WERI-Rb-1 (cell line): ENCODE data around the gene HOXB4.

ENCODE experiments used
- DNase-seq: peaks from one replicate; pipeline ENCODE4 v3.0.0-alpha.2; 2020
- H3K27ac ChIP-seq: fragments of 250-450 bp; sonication (Bioruptor Pico); 2 replicates; pipeline ENCODE4 v1.5.1; 2020; ENCODE audit warnings: mild to moderate bottlenecking, moderate library complexity
- H3K27me3 ChIP-seq: fragments of 250-450 bp; sonication (Bioruptor Pico); 2 replicates; pipeline ENCODE4 v1.5.1; 2021; ENCODE audit warnings: mild to moderate bottlenecking, low read depth, moderate library complexity; ENCODE audit not compliant: insufficient read depth, severe bottlenecking
- H3K36me3 ChIP-seq: fragments of 250-450 bp; sonication (Bioruptor Pico); 2 replicates; pipeline ENCODE4 v1.5.1; 2020; ENCODE audit warnings: mild to moderate bottlenecking, moderate library complexity
- H3K4me3 ChIP-seq: 2 replicates; pipeline ENCODE4 v1.5.1; 2011; ENCODE audit warnings: low read depth, mild to moderate bottlenecking, control low read depth, low read length
- H3K9me3 ChIP-seq: fragments of 250-450 bp; sonication (Bioruptor Pico); 2 replicates; pipeline ENCODE4 v1.5.1; 2021; ENCODE audit warnings: mild to moderate bottlenecking, moderate library complexity; ENCODE audit not compliant: severe bottlenecking
- CTCF ChIP-seq: IDR thresholded peaks from 2 replicates; pipeline ENCODE4 v1.5.1; 2011; ENCODE audit warnings: low read depth, mild to moderate bottlenecking, control low read depth, inconsistent platforms, low read length

Gene HOXB4

DNA sequence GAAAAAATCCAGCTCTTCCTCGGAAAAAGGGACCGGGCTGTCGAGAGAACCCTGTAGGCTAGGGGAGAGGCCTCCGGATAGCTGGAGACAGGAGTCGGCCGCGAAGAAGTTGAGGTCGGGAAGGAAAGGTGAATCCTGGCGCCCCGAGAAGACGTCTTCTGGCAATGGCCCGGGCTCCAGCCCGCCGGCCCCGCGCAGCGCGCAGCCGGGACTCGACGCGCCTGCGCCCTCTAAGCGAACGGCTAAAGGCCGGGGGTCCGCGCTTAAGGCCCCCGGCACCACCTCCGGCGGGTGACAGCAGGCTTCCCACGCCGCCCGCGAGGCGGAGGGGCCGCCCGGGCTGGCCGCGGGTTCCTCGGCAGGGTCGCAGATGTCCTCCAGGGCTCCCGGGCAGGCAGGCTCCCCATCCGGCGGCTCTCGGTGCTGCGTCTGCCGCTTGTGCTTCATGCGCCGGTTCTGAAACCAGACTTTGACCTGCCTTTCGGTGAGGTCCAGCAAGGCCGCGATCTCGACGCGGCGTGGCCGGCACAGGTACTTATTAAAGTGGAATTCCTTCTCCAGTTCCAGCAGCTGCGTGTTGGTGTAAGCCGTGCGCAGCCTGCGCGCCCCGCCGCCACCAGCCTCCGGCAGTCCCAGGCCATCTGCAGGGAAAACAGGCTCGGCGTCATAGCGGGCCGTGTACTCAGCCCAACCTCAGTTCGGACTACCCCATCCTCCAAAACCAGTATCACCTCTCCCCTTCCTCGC lies 34.9 kb downstream of the HOXB4 start:
- H3K36me3 ChIP-seq = no peaks in the 10 kb centered on the region; the same call in 1 of the 2 replicates
- peak; percentile 18 for TF ChIP-seq CTCF
- DNase-seq = peak; percentile 47
- peaks cover 93% of the 10 kb centered on the region for H3K27me3 ChIP-seq
- peaks cover 8% of the 10 kb centered on the region for H3K9me3 ChIP-seq
- H3K4me3 ChIP-seq = peak overlapping the region; percentile 33
- H3K27ac ChIP-seq = no peak overlapping the region

- H3K9me3 ChIP-seq = peaks cover 8% of the 10 kb centered on the region
- H3K27ac ChIP-seq = no peak overlapping the region
- H3K4me3 ChIP-seq = peak overlapping the region; percentile 33
- no peak for DNase-seq
- peaks cover 93% of the 10 kb centered on the region for H3K27me3 ChIP-seq
- no peaks in the 10 kb centered on the region; the same call in 1 of the 2 replicates for H3K36me3 ChIP-seq
- TF ChIP-seq CTCF = no peak
These were observed 35.4 kb downstream of the HOXB4 start for GRCh38 chr17:48542698-48543106.

- no peak overlapping the region for H3K27ac ChIP-seq
- no peak overlapping the region for H3K4me3 ChIP-seq
- H3K27me3 ChIP-seq = peaks cover 93% of the 10 kb centered on the region
- TF ChIP-seq CTCF = no peak
- no peak for DNase-seq
- H3K36me3 ChIP-seq = no peaks in the 10 kb centered on the region
- peaks cover 11% of the 10 kb centered on the region for H3K9me3 ChIP-seq
These were observed 36.0 kb downstream of the HOXB4 start for GRCh38 chr17:48542114-48542656.

DNA sequence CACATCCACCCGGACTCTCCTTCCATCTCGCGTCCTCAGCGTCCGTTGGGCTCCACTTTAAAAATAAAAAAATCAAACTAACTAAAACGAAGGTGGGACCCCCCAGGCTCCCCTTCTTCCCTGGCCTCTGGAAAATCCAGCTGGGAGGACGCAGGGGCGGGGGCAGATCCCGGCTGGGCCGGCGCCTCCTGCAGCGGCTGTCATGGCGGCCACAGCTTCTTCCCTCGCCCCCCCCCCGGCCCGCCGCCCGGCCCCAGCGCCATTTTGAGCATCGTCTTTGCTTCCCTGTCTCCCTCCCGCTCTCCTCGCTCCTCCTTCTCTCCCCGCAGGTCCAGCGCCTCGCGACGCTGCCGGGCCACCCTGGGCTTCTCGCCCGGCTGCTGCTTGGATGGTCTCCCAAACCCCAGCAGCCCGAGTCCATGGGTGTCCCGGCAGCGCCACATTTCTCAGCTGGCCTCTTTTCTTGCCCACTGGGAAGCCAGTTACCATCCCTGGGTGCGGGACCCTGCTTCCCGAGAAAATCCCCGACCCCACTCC lies 36.5 kb downstream of the HOXB4 start:
- TF ChIP-seq CTCF = no peak
- H3K27me3 ChIP-seq = peaks cover 93% of the 10 kb centered on the region
- no peak overlapping the region for H3K4me3 ChIP-seq
- no peaks in the 10 kb centered on the region for H3K36me3 ChIP-seq
- H3K27ac ChIP-seq = no peak overlapping the region
- H3K9me3 ChIP-seq = peaks cover 13% of the 10 kb centered on the region
- DNase-seq = no peak

- Histone ChIP-seq H3K36me3 (no peaks in the 10 kb centered on the region), H3K4me3 (no peak overlapping the region), H3K27me3 (peaks cover 94% of the 10 kb centered on the region), H3K9me3 (peaks cover 13% of the 10 kb centered on the region), H3K27ac (no peak overlapping the region)
- no peak for TF ChIP-seq CTCF
- DNase-seq = no peak
These were observed 37.0 kb downstream of the HOXB4 start for GRCh38 chr17:48541036-48541576.
